Measurements from ENCODE around the gene FOXC2. TPM values are rescaled to one million over a fixed set of nuclear protein-coding genes. Genes with fewer than 3 reads are reported as not detected.

The FOXC2 gene
- polyA plus RNA-seq, 1 donor (not counting 4 experiments of a cell fraction or from before 2014, with no cell fraction given), result not detected

- H3K27ac ChIP-seq (ENCODE audit: control insufficient read depth, insufficient read depth, low read length), result peak overlapping the region; percentile 6
- H3K9me3 ChIP-seq (ENCODE audit: control insufficient read depth, low read depth, low read length), result no peaks in the 10 kb centered on the region
- peaks cover 54% of the 10 kb centered on the region for H3K27me3 ChIP-seq (ENCODE audit: control insufficient read depth, extremely low read depth, insufficient read depth, low read length)
- peak; percentile 17 for FAIRE-seq
- H3K9me1 ChIP-seq (ENCODE audit: control insufficient read depth, extremely low read depth, insufficient read depth, low read length), result no peaks in the 10 kb centered on the region
- peaks cover 13% of the 10 kb centered on the region for H3K4me1 ChIP-seq (ENCODE audit: control insufficient read depth, extremely low read depth, insufficient read depth, low read length)
- peak; percentile 58 for DNase-seq (ENCODE audit: low read depth, low spot score)
- TF ChIP-seq, protein P1, sequence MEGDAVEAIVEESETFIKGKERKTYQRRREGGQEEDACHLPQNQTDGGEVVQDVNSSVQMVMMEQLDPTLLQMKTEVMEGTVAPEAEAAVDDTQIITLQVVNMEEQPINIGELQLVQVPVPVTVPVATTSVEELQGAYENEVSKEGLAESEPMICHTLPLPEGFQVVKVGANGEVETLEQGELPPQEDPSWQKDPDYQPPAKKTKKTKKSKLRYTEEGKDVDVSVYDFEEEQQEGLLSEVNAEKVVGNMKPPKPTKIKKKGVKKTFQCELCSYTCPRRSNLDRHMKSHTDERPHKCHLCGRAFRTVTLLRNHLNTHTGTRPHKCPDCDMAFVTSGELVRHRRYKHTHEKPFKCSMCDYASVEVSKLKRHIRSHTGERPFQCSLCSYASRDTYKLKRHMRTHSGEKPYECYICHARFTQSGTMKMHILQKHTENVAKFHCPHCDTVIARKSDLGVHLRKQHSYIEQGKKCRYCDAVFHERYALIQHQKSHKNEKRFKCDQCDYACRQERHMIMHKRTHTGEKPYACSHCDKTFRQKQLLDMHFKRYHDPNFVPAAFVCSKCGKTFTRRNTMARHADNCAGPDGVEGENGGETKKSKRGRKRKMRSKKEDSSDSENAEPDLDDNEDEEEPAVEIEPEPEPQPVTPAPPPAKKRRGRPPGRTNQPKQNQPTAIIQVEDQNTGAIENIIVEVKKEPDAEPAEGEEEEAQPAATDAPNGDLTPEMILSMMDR (optimal IDR thresholded peaks at IDR 0.05 in 1 of 3, IDR thresholded peaks at IDR 0.05 in 1 of 3, conservative IDR thresholded peaks at IDR 0.05 in 1 of 3; ENCODE audit: extremely low read depth in 1 of 3, insufficient read depth in 2 of 3, low read length in 3 of 3), result peak; percentile 87 to 100 (median 100)
- no peak for TF ChIP-seq EZH2 (IDR thresholded peaks at IDR 0.05; ENCODE audit: low read length)
- H2AFZ ChIP-seq (ENCODE audit: control insufficient read depth, low read length), result peak overlapping the region; percentile 72
- peak overlapping the region in 2 of 3 experiments; percentile 32 to 38 for H3K4me3 ChIP-seq (ENCODE audit: control insufficient read depth in 2 of 3, extremely low read depth in 1 of 3, insufficient read depth in 2 of 3, low read depth in 1 of 3, low read length in 3 of 3)
- dilution Hi-C loops (cut with MboI; ENCODE audit: extremely low pct_ligation_motif_present, low sequenced_read_pairs), result loop anchor here (25.0 kb wide), 1 partner anchor 699 kb away; no protein-coding TSS in a partner anchor
- peak overlapping the region; percentile 54 for H3K9ac ChIP-seq (ENCODE audit: control insufficient read depth, extremely low read depth, insufficient read depth, low read length)
- no peaks in the 10 kb centered on the region for H4K20me1 ChIP-seq (ENCODE audit: control insufficient read depth, extremely low read depth, insufficient read depth, low read length)
- H3K79me2 ChIP-seq (ENCODE audit: control insufficient read depth, insufficient read depth, low read length), result no peaks in the 10 kb centered on the region
- H3K36me3 ChIP-seq (ENCODE audit: control insufficient read depth in 2 of 2, extremely low read depth in 1 of 2, insufficient read depth in 2 of 2, low read length in 2 of 2), result no peaks in the 10 kb centered on the region
- peak overlapping the region; percentile 88 for H3K4me2 ChIP-seq (ENCODE audit: control insufficient read depth, extremely low read depth, insufficient read depth, low read depth, low read length)
Observed at GRCh38 chr16:86563469-86564345, 2.9 kb upstream of the FOXC2 start.

GRCh38 chr16:86565181-86565631 is 1.4 kb upstream of the FOXC2 start:
- Histone ChIP-seq H3K27ac (ENCODE audit: control insufficient read depth, insufficient read depth, low read length) (no peak overlapping the region), H3K36me3 (ENCODE audit: control insufficient read depth in 2 of 2, extremely low read depth in 1 of 2, insufficient read depth in 2 of 2, low read length in 2 of 2) (no peaks in the 10 kb centered on the region), H3K79me2 (ENCODE audit: control insufficient read depth, insufficient read depth, low read length) (no peaks in the 10 kb centered on the region), H3K4me1 (ENCODE audit: control insufficient read depth, extremely low read depth, insufficient read depth, low read length) (peaks cover 13% of the 10 kb centered on the region), H3K9me1 (ENCODE audit: control insufficient read depth, extremely low read depth, insufficient read depth, low read length) (no peaks in the 10 kb centered on the region), H4K20me1 (ENCODE audit: control insufficient read depth, extremely low read depth, insufficient read depth, low read length) (no peaks in the 10 kb centered on the region), H3K9ac (ENCODE audit: control insufficient read depth, extremely low read depth, insufficient read depth, low read length) (no peak overlapping the region), H2AFZ (ENCODE audit: control insufficient read depth, low read length) (no peak overlapping the region), H3K4me3 (ENCODE audit: control insufficient read depth in 2 of 3, extremely low read depth in 1 of 3, insufficient read depth in 2 of 3, low read depth in 1 of 3, low read length in 3 of 3) (no peak overlapping the region), H3K4me2 (ENCODE audit: control insufficient read depth, extremely low read depth, insufficient read depth, low read depth, low read length) (no peak overlapping the region), H3K27me3 (ENCODE audit: control insufficient read depth, extremely low read depth, insufficient read depth, low read length) (peaks cover 67% of the 10 kb centered on the region), H3K9me3 (ENCODE audit: control insufficient read depth, low read depth, low read length) (no peaks in the 10 kb centered on the region)
- dilution Hi-C loops (cut with MboI; ENCODE audit: extremely low pct_ligation_motif_present, low sequenced_read_pairs), result loop anchor here (25.0 kb wide), 1 partner anchor 697 kb away; no protein-coding TSS in a partner anchor
- TF ChIP-seq, protein P1 (optimal IDR thresholded peaks at IDR 0.05 in 1 of 3, IDR thresholded peaks at IDR 0.05 in 1 of 3, conservative IDR thresholded peaks at IDR 0.05 in 1 of 3; ENCODE audit: extremely low read depth in 1 of 3, insufficient read depth in 2 of 3, low read length in 3 of 3), result no peak
- TF ChIP-seq EZH2 (IDR thresholded peaks at IDR 0.05; ENCODE audit: low read length), result peak; percentile 63
- no peak for DNase-seq (ENCODE audit: low read depth, low spot score)
- no peak for FAIRE-seq
